Vagina (tissue), 2 donors: ENCODE data around the gene TMEM38A.

Source experiments
- CTCF ChIP-seq, 3 experiments: fragments of 450-650 bp in 2 of 3; fragments of 200-600 bp in 1 of 3; sonication (generic) in 1 of 3; IDR thresholded peaks; one replicate each; pipeline ENCODE4 v1.5.1; 2017 to 2019; ENCODE audit warnings: antibody characterized with exemption in 3 of 3, mild to moderate bottlenecking in 2 of 3, moderate library complexity in 2 of 3
- POLR2A ChIP-seq, 2 donors: fragments of 450-650 bp; IDR thresholded peaks; one replicate each; pipeline ENCODE4 v1.6.1; 2017; ENCODE audit warnings: antibody characterized with exemption in 2 of 2, mild to moderate bottlenecking in 2 of 2, moderate library complexity in 2 of 2

GRCh38 chr19:16661480-16662034, 618 bp downstream of the TMEM38A start:
- TF ChIP-seq POLR2A (IDR thresholded peaks at IDR 0.05) (no peak), CTCF (IDR thresholded peaks at IDR 0.05) (no peak)
